ENCODE results near the gene GDF9. TPM values are rescaled to one million over a fixed set of nuclear protein-coding genes. Genes with fewer than 3 reads are reported as not detected.

Gene GDF9
- total and polyA plus RNA-seq, 9 donors = 0.20 to 0.93 (median 0.30) TPM; not detected in 2

GRCh38 chr5:132824426-132824825 is 41.8 kb downstream of the GDF9 start:
- no peak for DNase-seq
- TF ChIP-seq EP300 (IDR thresholded peaks at IDR 0.05) = no peak
- H3K9me3 ChIP-seq = no peaks in the 10 kb centered on the region
- peaks cover 8% of the 10 kb centered on the region for H3K4me1 ChIP-seq (ENCODE audit: insufficient read depth)
- H3K36me3 ChIP-seq = no peaks in the 10 kb centered on the region
- H3K27me3 ChIP-seq = no peaks in the 10 kb centered on the region
- intact Hi-C loops (cut with DNase I) = loop anchor here in 2 of 4 donors (5.0 to 10.0 kb wide), 2 partner anchors 47 to 440 kb away; partner anchors contain the start of gene SEPTIN8 (in 1 of the 2)
- no peak overlapping the region for H3K27ac ChIP-seq
- H3K4me3 ChIP-seq = no peak overlapping the region
- 93 to 95% (median 95%) methylated on average over 3 of the region's 3 CpGs for WGBS, 3 donors

GRCh38 chr5:132823481-132824050 is 42.7 kb downstream of the GDF9 start:
- TF ChIP-seq EP300 (IDR thresholded peaks at IDR 0.05) (no peak), CTCF (IDR thresholded peaks at IDR 0.05) (no peak), POLR2A (IDR thresholded peaks at IDR 0.05) (no peak)
- H3K4me1 ChIP-seq (ENCODE audit: insufficient read depth) = peaks cover 8% of the 10 kb centered on the region
- intact Hi-C loops (cut with DNase I) = loop anchor here in 2 of 4 donors (5.0 to 10.0 kb wide), 2 partner anchors 46 to 439 kb away; partner anchors contain the start of gene SEPTIN8 (in 1 of the 2)
- no peak overlapping the region for H3K27ac ChIP-seq
- 64 to 81% (median 71%) methylated on average over 6 to 7 of the region's 7 CpGs for WGBS, 3 donors
- H3K4me3 ChIP-seq = no peak overlapping the region
- no peaks in the 10 kb centered on the region for H3K36me3 ChIP-seq
- H3K27me3 ChIP-seq = no peaks in the 10 kb centered on the region
- no peak for DNase-seq
- H3K9me3 ChIP-seq = no peaks in the 10 kb centered on the region

GRCh38 chr5:132822650-132823480 is 43.4 kb downstream of the GDF9 start:
- WGBS, 3 donors = 14 to 33% (median 29%) methylated on average over 53 to 68 of the region's 68 CpGs
- peak in 4 of 5 donors; percentile 58 to 78 (median 63) for DNase-seq
- no peak for TF ChIP-seq POLR2A (IDR thresholded peaks at IDR 0.05)
- TF ChIP-seq EP300 (IDR thresholded peaks at IDR 0.05) = no peak
- no peak for TF ChIP-seq CTCF (IDR thresholded peaks at IDR 0.05)
- peaks cover 8% of the 10 kb centered on the region for H3K4me1 ChIP-seq (ENCODE audit: insufficient read depth)
- intact Hi-C loops (cut with DNase I) = loop anchor here in 2 of 4 donors (5.0 to 10.0 kb wide), 2 partner anchors 46 to 438 kb away; partner anchors contain the start of gene SEPTIN8 (in 1 of the 2)
- no peaks in the 10 kb centered on the region for H3K9me3 ChIP-seq
- H3K36me3 ChIP-seq = no peaks in the 10 kb centered on the region
- H3K4me3 ChIP-seq = no peak overlapping the region
- no peaks in the 10 kb centered on the region for H3K27me3 ChIP-seq
- H3K27ac ChIP-seq = no peak overlapping the region

GRCh38 chr5:132821791-132822190 is 44.5 kb downstream of the GDF9 start:
- no peak overlapping the region for H3K4me3 ChIP-seq
- intact Hi-C loops (cut with DNase I) = loop anchor here in 2 of 4 donors (5.0 to 10.0 kb wide), 2 partner anchors 44 to 437 kb away; partner anchors contain the start of gene SEPTIN8 (in 1 of the 2)
- H3K9me3 ChIP-seq = no peaks in the 10 kb centered on the region
- WGBS, 3 donors = 93 to 98% (median 96%) methylated on average over 1 of the region's 1 CpG
- no peak overlapping the region for H3K27ac ChIP-seq
- DNase-seq = no peak
- peaks cover 8% of the 10 kb centered on the region for H3K4me1 ChIP-seq (ENCODE audit: insufficient read depth)
- TF ChIP-seq POLR2A (IDR thresholded peaks at IDR 0.05) = no peak
- no peak for TF ChIP-seq EP300 (IDR thresholded peaks at IDR 0.05)
- TF ChIP-seq CTCF (IDR thresholded peaks at IDR 0.05) = no peak
- H3K36me3 ChIP-seq = no peaks in the 10 kb centered on the region
- no peaks in the 10 kb centered on the region for H3K27me3 ChIP-seq
